Epithelial cell of proximal tubule (primary cell): ENCODE measurements around the gene SQSTM1. TPM values are rescaled to one million over a fixed set of nuclear protein-coding genes. Genes with fewer than 3 reads are reported as not detected.

Experiments used
- DNase-seq: peaks from one replicate; pipeline ENCODE4 v3.0.0-alpha.2; 2011; ENCODE audit warnings: low read depth
- H3K4me3 ChIP-seq: 2 replicates; pipeline ENCODE4 v1.5.1; 2011; ENCODE audit warnings: low read depth, mild to moderate bottlenecking, low read length
- total RNA-seq: library from RNA; depleted of rRNA; stranded (reverse); fragments of >200 nt; gene quantifications from 2 replicates; pipeline ENCODE4 v1.2.3, GENCODE V29; 2015
- TF ChIP-seq, protein P1 (sequence below): conservative IDR thresholded peaks from 2 replicates; pipeline ENCODE4 v1.5.1; 2012; ENCODE audit warnings: low read depth, mild to moderate bottlenecking, low read length

The SQSTM1 gene
- total RNA-seq, 1 donor from 2014 or later, result 233 TPM

DNA sequence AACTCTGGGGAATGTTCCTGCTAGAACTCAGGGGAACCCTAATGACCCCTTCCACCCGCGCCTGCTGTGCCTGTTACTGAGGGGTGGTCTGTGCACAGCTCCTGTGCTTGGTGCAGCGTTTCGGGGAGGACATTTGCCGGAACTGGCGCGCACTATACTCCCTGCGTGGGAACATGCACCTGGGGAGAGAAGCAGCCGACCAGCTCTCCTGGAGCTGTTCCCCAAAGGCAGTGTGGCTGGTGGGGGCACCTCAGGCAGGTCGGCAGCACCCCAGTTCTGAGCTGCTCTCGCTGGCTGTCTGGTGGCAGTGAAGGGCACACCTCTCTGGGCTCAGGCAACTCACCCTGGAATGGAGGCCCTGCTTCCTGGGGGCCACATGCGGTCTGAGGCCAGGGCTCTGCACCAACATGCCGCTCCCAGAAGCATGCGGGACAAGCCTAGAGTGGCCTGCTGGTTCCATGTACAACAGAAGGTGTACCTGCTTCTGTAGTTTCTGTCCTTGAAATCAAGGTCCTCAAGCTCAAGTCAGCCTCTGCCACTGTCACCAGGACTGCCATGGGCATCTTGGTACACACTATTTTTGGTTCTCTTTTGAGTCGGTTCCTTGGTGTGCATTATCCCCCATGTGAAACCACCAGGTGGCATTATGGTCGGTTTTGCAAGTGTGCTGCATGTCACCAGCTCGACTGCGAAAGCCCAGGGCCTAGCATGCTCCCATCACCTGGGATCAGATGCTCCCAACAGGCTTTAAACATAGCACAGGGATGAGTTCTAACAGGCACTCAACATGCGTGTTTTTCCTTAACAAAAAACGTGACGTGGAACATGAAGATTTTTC is 45.8 kb downstream of the SQSTM1 start:
- H3K4me3 ChIP-seq, result no peak overlapping the region
- no peak for DNase-seq
- TF ChIP-seq, protein P1, sequence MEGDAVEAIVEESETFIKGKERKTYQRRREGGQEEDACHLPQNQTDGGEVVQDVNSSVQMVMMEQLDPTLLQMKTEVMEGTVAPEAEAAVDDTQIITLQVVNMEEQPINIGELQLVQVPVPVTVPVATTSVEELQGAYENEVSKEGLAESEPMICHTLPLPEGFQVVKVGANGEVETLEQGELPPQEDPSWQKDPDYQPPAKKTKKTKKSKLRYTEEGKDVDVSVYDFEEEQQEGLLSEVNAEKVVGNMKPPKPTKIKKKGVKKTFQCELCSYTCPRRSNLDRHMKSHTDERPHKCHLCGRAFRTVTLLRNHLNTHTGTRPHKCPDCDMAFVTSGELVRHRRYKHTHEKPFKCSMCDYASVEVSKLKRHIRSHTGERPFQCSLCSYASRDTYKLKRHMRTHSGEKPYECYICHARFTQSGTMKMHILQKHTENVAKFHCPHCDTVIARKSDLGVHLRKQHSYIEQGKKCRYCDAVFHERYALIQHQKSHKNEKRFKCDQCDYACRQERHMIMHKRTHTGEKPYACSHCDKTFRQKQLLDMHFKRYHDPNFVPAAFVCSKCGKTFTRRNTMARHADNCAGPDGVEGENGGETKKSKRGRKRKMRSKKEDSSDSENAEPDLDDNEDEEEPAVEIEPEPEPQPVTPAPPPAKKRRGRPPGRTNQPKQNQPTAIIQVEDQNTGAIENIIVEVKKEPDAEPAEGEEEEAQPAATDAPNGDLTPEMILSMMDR, result no peak

DNA sequence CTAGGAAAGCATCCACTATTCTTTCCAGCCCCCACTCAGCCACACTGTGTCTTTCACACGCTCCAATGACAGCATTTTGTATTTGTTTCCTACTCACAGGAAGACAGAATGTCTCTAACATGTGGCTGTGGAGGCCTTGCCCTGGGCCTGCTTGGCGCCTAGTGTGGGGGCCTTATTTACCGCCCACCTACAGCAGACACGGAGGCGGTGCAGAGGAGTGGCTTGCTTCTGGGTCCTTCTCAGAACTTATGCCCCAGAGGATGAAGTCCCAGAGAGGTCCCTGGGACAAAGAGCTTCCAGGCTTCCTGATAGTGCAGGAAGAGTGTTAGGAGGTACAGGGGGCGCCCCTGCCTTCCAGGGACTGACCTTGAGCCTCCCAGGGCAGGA is 46.4 kb downstream of the SQSTM1 start:
- no peak for DNase-seq
- H3K4me3 ChIP-seq, result no peak overlapping the region
- TF ChIP-seq, protein P1, result no peak

DNA sequence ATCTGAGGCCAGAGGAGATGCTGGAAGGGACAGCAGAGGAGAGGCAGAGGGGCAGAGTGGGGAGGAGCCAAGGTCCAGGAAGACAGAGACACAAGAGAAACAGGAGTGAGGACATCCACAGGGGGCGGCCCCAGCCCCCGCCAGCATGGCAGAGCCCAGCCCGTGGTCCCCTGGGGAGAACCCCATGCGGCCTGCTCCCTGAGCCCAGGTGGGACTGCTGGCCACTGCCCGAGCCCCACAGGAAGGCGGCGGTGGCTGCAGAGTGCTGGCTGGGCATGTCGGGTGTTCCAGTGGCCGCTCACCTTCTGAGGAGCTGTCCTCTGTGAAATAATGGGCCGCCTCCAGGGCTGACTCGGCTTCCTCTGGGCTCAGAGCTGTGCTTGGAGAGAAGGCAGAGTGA is 46.8 kb downstream of the SQSTM1 start:
- TF ChIP-seq, protein P1, result no peak
- no peak overlapping the region for H3K4me3 ChIP-seq
- no peak for DNase-seq

DNA sequence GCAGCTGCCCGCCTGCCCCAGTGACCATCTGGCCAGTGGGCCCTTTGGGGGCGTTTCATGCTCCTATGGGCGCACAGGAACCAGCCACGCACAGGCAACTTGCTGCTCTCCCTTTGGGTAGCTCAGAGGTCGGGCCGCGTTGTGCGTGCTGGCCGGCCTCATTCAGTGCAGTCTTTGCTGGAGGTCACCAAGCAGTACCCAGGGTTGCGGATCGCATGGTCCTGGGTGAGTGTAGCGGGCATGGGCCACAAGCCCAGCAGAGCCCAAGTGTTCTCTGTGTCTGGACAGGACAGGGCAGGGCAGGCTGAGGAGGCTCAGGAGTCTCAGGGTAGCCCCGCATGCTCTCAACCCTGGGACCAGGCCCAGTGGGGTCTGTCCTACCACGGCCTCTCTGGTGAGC is 47.8 kb downstream of the SQSTM1 start:
- DNase-seq, result no peak
- TF ChIP-seq, protein P1, result no peak
- H3K4me3 ChIP-seq, result no peak overlapping the region

DNA sequence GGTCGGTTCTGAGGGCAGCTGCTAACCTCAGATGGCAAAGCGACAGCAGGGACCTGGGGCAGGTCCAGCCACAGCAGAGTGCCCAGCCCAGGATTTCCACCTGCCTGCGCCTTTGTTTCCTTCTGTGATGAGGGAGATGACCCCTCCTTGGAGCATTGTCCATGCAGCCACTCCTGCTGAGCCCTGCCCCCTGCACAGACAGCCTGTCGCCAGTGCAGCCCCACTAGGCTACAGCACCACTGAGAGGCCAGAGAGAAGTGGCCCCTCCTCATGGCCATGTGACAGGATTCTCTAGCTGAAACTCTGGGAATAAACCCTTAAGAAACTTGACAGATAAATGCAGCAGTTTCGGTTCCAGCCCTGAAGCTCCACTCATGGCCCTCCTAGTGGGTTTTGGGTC is 48.4 kb downstream of the SQSTM1 start:
- TF ChIP-seq, protein P1, result no peak
- no peak for DNase-seq
- no peak overlapping the region for H3K4me3 ChIP-seq

DNA sequence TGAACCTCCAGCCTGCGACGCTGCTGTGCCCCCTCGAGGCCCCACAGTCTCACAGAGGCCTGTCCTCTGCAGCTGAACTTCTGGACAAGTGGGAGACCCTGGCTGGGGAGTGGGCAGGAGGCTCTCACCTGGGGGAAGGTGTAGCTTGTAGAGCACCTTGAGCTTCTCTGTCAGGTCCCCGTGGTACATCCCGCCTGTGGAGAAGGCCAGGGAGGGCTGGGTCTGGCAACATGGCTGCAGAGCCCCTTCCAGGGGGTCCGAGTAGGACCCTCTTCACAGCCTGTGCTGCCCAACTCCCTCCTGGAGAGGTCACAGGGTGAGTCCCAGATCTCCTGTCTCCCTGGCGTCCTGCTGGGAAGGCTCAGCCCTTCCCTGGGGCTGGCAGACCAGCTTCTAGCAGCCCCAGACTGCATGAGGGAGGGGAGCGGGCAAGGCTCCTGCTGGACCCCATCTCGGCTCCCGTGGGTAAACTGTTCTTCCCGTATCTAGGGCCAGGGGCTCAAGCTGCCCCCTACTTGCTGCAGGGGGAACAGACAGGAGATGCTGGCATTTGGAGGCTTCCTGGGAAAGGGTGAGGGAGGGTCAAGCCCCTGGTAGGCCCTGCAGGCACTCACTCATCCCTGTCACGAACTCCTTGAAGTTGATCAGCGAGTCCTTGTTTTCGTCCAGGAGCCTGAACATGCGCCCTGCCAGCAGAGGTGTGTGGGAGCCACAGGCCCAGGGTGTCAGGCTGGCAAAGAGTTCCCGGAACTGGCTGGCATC is 49.1 kb downstream of the SQSTM1 start:
- no peak overlapping the region for H3K4me3 ChIP-seq
- TF ChIP-seq, protein P1, result no peak
- no peak for DNase-seq
